Measurements from ENCODE around the gene FRMPD1. TPM values are rescaled to one million over a fixed set of nuclear protein-coding genes. Genes with fewer than 3 reads are reported as not detected.
"Not testable (repeated sequence)": the region's sequence is repeated elsewhere in the genome, so short reads cannot be mapped to it uniquely, and the experiment has no call there.

FRMPD1 gene
- 1.0 TPM for polyA plus RNA-seq (ENCODE audit: insufficient read length)
- long read RNA-seq, donor 1: 0 reads
- long read RNA-seq, donor 2: 0 reads
- long read RNA-seq, donor 3: 0 reads
- long read RNA-seq, donor 4: 0 reads
- long read RNA-seq, donor 5: 0 reads
- long read RNA-seq, donor 6: 0 reads
- long read RNA-seq, donor 7: 0 reads
- long read RNA-seq, donor 8: 0 reads

DNA sequence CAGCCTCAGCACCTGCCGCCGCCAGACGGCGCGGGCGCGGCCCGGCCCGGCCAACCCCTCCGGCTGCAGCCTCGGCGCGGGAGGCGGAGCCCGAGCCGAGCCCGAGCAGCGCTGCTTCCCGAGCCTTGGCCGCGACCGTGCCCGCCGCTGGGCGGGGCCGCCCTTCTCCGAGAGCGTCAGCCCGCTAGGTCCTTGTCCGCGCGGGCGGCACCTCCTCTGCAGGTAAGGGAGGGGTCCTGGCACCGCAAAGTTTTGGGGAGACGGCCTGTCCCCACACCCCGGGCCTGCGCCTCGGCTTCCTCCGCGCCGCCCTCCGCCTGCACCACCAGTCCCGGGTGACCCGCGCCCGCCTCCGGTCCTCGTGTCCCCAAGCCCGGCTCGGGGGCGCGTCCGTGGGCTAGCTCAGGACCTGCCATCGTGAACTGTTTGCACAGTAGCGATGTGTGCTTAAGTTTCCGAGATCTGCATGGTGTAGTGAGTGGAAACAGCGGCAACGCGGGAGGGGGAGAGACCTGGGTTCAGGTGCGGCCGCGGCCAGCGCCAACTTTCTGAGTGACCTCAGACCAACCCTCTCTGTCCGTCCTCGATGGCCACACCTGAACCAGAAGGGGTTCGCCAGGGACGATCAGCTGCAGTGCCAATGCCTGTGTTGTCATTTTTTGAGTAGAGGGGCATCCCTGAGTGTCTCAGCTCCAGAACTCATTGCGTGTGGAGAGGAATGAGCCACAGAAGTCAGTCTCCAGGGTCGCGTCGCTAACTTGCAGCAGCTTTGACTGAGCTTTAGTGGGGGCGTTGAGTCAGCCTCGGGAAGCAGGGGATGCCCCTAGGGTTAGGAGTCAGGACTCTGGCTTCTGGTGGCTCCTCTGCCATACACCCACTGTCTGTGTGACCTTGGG is at the start of gene FRMPD1:
TSS of gene FRMPD1 (plus strand) at position 82 of the 896 bp plus-strand sequence. CDS start 41,688 bp downstream, outside the sequence.
- DNase-seq: peak; percentile 69

DNA sequence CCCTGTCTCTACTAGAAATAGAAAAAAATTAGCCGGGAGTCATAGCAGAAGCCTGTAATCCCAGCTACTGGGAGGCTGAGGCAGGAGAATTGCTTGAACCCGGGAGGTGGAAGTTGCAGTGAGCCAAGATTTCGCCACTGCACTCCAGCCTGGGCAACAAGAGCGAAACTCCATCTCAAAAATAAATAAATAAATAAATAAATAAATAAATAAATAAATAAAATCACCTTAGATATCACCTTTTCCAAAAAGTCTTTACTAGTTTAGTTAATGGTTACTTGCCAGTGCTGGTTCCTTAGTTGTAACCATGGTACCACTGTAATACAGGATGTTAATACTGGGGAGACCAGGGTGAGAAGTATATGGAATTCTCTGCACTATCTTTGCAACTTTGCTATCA is 48.7 kb upstream of the FRMPD1 start:
- DNase-seq: not testable (repeated sequence)

GRCh38 chr9:37602817-37603216 is 47.9 kb upstream of the FRMPD1 start:
- DNase-seq: no peak

GRCh38 chr9:37604296-37604695 is 46.5 kb upstream of the FRMPD1 start:
- no peak for DNase-seq

DNA sequence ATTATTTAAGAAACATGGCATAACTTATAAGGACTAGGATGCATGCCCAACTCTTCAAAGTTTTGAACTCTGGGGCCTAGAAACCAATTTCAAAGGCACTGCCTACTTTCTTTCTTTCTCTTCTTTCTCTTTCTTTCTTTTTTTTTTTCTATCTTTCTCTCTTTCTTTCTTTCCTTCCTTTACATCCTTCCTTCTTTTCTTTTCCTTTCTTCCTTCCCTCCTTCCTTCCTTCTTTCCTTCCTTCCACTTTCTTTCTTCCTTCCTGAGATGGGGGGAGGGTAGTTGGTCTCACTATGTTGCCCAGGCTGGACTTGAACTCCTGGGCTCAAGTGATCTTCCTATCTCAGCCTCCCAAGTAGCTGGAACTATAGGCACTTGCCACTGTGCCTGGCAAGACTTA is 42.5 kb upstream of the FRMPD1 start:
- no peak for DNase-seq

- no peak for DNase-seq
These were observed 40.9 kb upstream of the FRMPD1 start for GRCh38 chr9:37609735-37610397.

GRCh38 chr9:37611014-37611413 is 39.7 kb upstream of the FRMPD1 start:
- DNase-seq: no peak

GRCh38 chr9:37611961-37612360 is 38.8 kb upstream of the FRMPD1 start:
- DNase-seq: no peak

DNA sequence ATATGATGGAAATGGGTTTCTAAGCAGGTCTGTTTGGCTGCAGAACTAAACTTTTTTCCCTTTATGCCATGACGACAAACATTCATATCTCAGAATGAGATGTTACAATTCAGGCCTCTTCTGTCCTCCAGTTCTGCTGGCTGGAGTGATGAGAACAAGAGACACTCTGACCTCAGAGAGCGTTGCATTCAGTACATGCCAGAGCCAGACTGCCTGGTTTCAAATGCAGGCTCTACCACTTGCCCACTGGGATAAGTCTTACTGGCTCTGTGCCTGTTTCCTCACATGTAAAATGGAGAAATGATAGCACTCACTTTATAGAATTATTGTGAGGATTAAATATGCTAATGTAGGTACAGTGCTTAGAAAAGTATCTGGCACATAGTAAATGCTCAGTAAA is 33.6 kb upstream of the FRMPD1 start:
- no peak for DNase-seq

GRCh38 chr9:37617832-37618231 is 32.9 kb upstream of the FRMPD1 start:
- DNase-seq: no peak

DNA sequence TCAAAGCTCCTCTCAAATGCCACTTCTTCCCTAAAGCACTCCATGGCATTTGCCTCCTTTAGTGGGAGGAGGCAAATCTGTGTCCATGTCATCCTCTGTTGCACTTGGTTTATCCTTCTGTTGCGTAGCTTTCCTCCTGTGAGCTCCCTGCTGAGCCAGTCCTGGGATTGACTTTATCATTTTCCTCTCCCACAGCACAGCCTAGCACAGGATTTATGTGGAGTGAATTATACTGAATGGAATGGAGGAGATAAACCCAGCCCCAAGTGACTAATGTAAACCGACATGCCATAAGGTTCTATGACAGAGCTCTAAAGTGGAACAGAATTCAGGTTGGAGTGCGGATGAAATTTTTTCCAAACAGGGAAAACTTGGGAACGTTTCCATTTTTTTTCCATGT is 31.9 kb upstream of the FRMPD1 start:
- DNase-seq: no peak

DNA sequence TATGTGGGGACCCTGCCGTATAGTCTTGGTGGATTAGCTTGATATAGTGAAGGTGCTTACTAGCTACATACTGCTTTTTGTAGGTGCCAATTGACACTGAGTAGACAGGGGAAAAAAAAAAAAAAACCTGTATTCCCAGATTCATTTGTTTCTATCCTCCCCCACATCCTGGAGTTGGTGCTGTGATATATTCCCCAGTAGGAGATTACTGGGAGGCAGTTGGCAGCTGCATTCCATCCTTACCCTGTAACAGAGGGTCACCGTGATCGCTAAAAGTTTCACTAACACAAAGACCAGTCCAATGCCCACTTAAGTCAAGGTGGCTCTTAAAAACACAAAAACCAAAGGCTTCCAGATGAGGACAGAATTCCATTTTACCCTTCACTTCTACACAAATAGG is 30.9 kb upstream of the FRMPD1 start:
- DNase-seq: no peak

DNA sequence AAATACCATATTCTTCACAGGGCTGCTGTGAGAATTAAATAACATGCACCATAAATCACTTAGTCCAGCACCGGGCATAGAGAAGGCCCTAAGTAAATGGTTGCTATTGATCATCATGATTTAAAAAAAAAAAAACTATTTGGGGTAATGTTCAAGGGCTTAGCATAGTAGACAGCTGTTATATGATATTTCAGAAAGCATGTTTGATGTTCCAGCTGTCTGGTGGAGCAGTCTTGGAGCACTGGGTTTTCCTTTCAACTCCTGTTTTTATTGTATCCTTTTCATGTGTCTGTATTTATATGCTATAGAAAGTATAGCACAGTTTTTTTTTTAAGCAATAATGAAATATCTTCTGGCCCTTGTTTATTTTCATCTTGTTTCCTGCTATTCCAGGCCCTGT is 30.4 kb upstream of the FRMPD1 start:
- no peak for DNase-seq

DNA sequence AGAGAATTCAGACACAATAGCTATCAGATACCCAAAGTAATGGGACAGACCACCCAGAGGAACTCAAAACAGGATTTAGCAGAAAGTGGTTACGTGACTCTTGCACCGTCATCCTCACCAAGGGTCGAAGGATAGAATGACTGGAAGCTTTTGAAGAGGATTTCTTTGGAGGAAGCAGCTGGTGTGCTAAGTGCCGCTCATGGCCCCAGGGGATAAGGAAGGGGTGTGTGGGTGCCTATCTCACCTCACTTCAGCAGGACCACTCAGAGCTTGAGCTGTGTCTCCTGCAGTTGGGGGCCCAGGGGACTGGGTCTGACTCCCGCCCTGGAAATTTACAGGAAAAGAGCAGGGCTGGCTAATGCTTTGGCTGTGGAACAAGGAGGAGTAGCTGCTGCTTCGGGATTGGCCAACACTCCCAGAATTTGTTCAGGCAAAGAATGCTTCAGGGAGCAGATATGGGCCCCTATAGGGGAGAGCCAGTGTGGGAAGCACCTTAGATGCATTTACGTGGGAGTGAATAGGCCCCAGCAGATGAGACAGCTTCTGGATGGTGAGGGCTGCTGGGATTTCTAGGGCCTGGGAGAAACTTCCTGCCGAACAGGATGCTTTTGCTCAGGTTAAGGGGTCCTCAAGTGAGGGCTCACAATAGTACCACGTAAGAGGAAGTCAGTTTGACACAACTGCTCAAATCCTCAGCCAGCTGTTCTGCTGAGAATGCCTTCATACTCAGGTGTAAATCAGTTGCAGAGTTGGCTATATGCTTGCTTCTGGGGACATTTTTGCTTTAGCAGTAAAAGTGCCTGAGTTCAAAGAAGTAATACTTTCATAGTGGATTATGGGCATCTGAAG is 29.3 kb upstream of the FRMPD1 start:
- no peak for DNase-seq

GRCh38 chr9:37622462-37622861 is 28.3 kb upstream of the FRMPD1 start:
- no peak for DNase-seq

DNA sequence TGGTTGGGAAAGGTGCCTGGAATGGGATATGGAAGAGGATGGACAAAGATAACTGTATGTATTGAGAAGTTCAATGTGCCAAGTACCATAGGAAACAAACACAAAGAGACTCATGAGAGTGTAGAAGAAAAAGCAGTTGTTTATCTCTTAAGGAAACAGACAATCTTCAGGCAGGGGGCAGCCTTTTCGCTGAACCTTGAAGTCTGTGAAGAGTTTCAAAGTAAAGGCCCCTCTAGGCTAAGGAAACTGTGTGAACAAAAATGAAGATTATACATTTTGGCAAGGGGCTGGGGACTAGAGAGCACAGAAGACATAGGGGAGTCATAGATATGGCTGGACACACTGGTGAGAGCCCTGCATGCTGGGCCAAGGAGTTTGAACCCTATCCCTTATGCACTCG is 27.5 kb upstream of the FRMPD1 start:
- DNase-seq: no peak

- DNase-seq: no peak
These were observed 26.7 kb upstream of the FRMPD1 start for GRCh38 chr9:37624073-37624472.

GRCh38 chr9:37625036-37625757 is 25.6 kb upstream of the FRMPD1 start:
- DNase-seq: no peak

DNA sequence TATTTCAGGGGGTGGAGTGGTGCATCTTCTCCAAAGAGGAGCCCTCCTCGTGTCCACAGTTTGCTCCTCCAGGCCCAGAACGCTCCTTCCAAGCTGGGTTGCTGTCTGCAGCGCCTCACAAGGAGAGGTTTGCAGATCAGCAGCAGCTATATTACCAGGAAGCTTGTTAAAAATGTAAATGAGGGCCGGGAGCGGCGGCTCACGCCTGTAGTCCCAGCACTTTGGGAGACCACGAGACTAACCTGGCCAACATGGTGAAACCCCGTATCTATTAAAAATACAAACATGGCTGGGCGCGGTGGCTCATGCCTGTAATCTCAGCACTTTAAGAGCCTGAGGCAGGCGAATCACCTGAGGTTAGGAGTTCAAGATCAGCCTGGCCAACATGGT is 25.0 kb upstream of the FRMPD1 start:
- DNase-seq: no peak

DNA sequence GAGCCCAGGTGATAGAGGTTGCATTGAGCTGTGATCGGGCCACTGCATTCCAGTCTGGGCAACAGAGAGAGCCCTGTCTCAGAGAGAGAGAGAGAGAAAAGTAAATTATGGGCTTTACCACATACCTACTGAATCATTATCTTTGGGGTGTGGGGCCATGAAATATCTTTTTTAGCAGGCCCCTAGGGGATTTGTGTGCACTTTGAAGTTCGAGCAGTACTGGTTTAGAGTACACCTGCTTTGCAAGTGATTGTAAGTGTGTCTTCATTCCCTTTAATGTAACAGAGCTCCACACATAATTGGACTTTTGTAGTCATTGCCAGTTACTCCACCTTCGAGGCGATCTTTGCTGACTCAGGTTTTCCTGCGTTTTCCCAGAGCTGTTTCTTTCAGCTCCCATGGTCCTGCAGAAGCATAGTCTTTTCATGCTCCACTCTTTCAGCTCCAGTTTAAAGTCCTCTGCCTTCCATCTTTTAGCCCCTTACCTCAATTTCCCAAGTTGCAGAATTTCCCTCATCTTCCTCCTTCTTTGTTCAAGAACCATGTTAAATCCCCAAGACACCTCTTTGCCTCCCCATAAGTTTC is 24.0 kb upstream of the FRMPD1 start:
- DNase-seq: no peak

GRCh38 chr9:37632479-37632878 is 18.3 kb upstream of the FRMPD1 start:
- no peak for DNase-seq

Data from left kidney (tissue), 8 donors.